ENCODE data around the gene TPPP2.

- no peak for TF ChIP-seq CTCF (IDR thresholded peaks at IDR 0.05)
- TF ChIP-seq POLR2A (IDR thresholded peaks at IDR 0.05): no peak
- TF ChIP-seq POLR2AphosphoS5 (IDR thresholded peaks at IDR 0.05; ENCODE audit: insufficient read depth in 1 of 2, low read depth in 1 of 2): no peak
Measured at GRCh38 chr14:21037156-21037555, 7.1 kb downstream of the TPPP2 start.
